Right lobe of liver (tissue), 4 donors: ENCODE measurements around the gene PLCXD3.

Experiments
- CTCF ChIP-seq, 4 donors: fragments of 200-600 bp in 3 of 4; fragments of 450-650 bp in 1 of 4; IDR thresholded peaks; one replicate each; pipeline versions ENCODE4 v1.5.1 to v1.8.0; 2016 to 2022; ENCODE audit warnings: antibody characterized with exemption in 4 of 4, mild to moderate bottlenecking in 2 of 4
- POLR2A ChIP-seq: fragments of 450-650 bp; IDR thresholded peaks from one replicate; pipeline ENCODE4 v1.6.1; 2017; ENCODE audit warnings: antibody characterized with exemption, mild to moderate bottlenecking
- donor health status: DM: no; HTN: no; CAD: no.
- donor health status: DM: no; HTN: no; CAD: no.
- donor health status: DM: no; HTN: yes; CAD: no.

- TF ChIP-seq CTCF (IDR thresholded peaks at IDR 0.05): no peak
- TF ChIP-seq POLR2A: no peak
These were observed 198.3 kb downstream of the PLCXD3 start for GRCh38 chr5:41312066-41312465.
